ENCODE measurements around the gene CAMTA1. TPM values are rescaled to one million over a fixed set of nuclear protein-coding genes. Genes with fewer than 3 reads are reported as not detected.

The CAMTA1 gene
- total RNA-seq, 1 experiment from 2014 or later, result 60.0 TPM

- Mint-ChIP-seq H3K4me3 (ENCODE audit: unreplicated experiment) (no peak overlapping the region), H3K27ac (ENCODE audit: unreplicated experiment) (no peak overlapping the region), H3K4me1 (ENCODE audit: low read depth, unreplicated experiment) (no peaks in the 10 kb centered on the region), H3K9me3 (ENCODE audit: unreplicated experiment) (no peaks in the 10 kb centered on the region), H3K27me3 (ENCODE audit: insufficient read depth, unreplicated experiment) (no peaks in the 10 kb centered on the region), H3K36me3 (ENCODE audit: insufficient read depth, unreplicated experiment) (no peaks in the 10 kb centered on the region)
- TF ChIP-seq CTCF (IDR thresholded peaks at IDR 0.05; ENCODE audit: insufficient read depth in 1 of 2, low read depth in 1 of 2, low read length in 1 of 2, severe bottlenecking in 1 of 2, unreplicated experiment in 1 of 2), result no peak
- no peak overlapping the region for H3K4me3 ChIP-seq (ENCODE audit: low read depth, low read length)
- H3K27me3 ChIP-seq (replicated peaks; ENCODE audit: control insufficient read depth, insufficient read depth, low read length), result no peaks in the 10 kb centered on the region
- POLR2A ChIA-PET, result interaction anchor here (0.6 kb wide), 1 partner anchor 75 kb away, joined by 3 read pairs; no protein-coding TSS in a partner anchor
- CTCF ChIA-PET, result no interaction called here
- intact Hi-C loops (cut with micrococcal nuclease; ENCODE audit: unreplicated experiment), result no loop called here
- no peaks in the 10 kb centered on the region for H3K9me3 ChIP-seq
- no TSS peak for BruUV-seq (replicated peaks)
- no peaks in the 10 kb centered on the region for H3K36me3 ChIP-seq (ENCODE audit: control insufficient read depth, insufficient read depth, low read length)
- no peak for DNase-seq
- no peaks in the 10 kb centered on the region for H3K4me1 ChIP-seq
Measured at GRCh38 chr1:7334475-7335035, 549.3 kb downstream of the CAMTA1 start.

- TF ChIP-seq CTCF (IDR thresholded peaks at IDR 0.05; ENCODE audit: insufficient read depth in 1 of 2, low read depth in 1 of 2, low read length in 1 of 2, severe bottlenecking in 1 of 2, unreplicated experiment in 1 of 2), result no peak
- H3K27me3 Mint-ChIP-seq (ENCODE audit: insufficient read depth, unreplicated experiment), result no peaks in the 10 kb centered on the region
- H3K4me1 ChIP-seq, result no peaks in the 10 kb centered on the region
- DNase-seq, result no peak
- H3K4me1 Mint-ChIP-seq (ENCODE audit: low read depth, unreplicated experiment), result no peaks in the 10 kb centered on the region
- no TSS peak for BruUV-seq (replicated peaks)
- intact Hi-C loops (cut with micrococcal nuclease; ENCODE audit: unreplicated experiment), result no loop called here
- H3K36me3 ChIP-seq (ENCODE audit: control insufficient read depth, insufficient read depth, low read length), result no peaks in the 10 kb centered on the region
- H3K27ac Mint-ChIP-seq (ENCODE audit: unreplicated experiment), result no peak overlapping the region
- POLR2A ChIA-PET, result interaction anchor here (0.6 kb wide), 1 partner anchor 76 kb away, joined by 3 read pairs; no protein-coding TSS in a partner anchor
- H3K9me3 Mint-ChIP-seq (ENCODE audit: unreplicated experiment), result no peaks in the 10 kb centered on the region
- H3K9me3 ChIP-seq, result no peaks in the 10 kb centered on the region
- H3K4me3 ChIP-seq (ENCODE audit: low read depth, low read length), result no peak overlapping the region
- CTCF ChIA-PET, result no interaction called here
- H3K4me3 Mint-ChIP-seq (ENCODE audit: unreplicated experiment), result no peak overlapping the region
- H3K36me3 Mint-ChIP-seq (ENCODE audit: insufficient read depth, unreplicated experiment), result no peaks in the 10 kb centered on the region
- no peaks in the 10 kb centered on the region for H3K27me3 ChIP-seq (replicated peaks; ENCODE audit: control insufficient read depth, insufficient read depth, low read length)
Measured at GRCh38 chr1:7335224-7335879, 550.1 kb downstream of the CAMTA1 start.

GRCh38 chr1:7338439-7338838, 553.2 kb downstream of the CAMTA1 start:
- Mint-ChIP-seq H3K4me3 (ENCODE audit: unreplicated experiment) (no peak overlapping the region), H3K27me3 (ENCODE audit: insufficient read depth, unreplicated experiment) (no peaks in the 10 kb centered on the region), H3K36me3 (ENCODE audit: insufficient read depth, unreplicated experiment) (no peaks in the 10 kb centered on the region), H3K4me1 (ENCODE audit: low read depth, unreplicated experiment) (no peaks in the 10 kb centered on the region), H3K27ac (ENCODE audit: unreplicated experiment) (no peak overlapping the region), H3K9me3 (ENCODE audit: unreplicated experiment) (no peaks in the 10 kb centered on the region)
- no peak overlapping the region for H3K4me3 ChIP-seq (ENCODE audit: low read depth, low read length)
- POLR2A ChIA-PET, result no interaction called here
- intact Hi-C loops (cut with micrococcal nuclease; ENCODE audit: unreplicated experiment), result no loop called here
- CTCF ChIA-PET, result no interaction called here
- no peaks in the 10 kb centered on the region for H3K9me3 ChIP-seq
- H3K27me3 ChIP-seq (replicated peaks; ENCODE audit: control insufficient read depth, insufficient read depth, low read length), result no peaks in the 10 kb centered on the region
- H3K4me1 ChIP-seq, result no peaks in the 10 kb centered on the region
- no peak for DNase-seq
- no peak for TF ChIP-seq CTCF (IDR thresholded peaks at IDR 0.05; ENCODE audit: insufficient read depth in 1 of 2, low read depth in 1 of 2, low read length in 1 of 2, severe bottlenecking in 1 of 2, unreplicated experiment in 1 of 2)
- no peaks in the 10 kb centered on the region for H3K36me3 ChIP-seq (ENCODE audit: control insufficient read depth, insufficient read depth, low read length)
- no TSS peak for BruUV-seq (replicated peaks)
